GM04504 (cell line): ENCODE results near the gene ZNF525.
A peak's percentile ranks its signal among the peaks of the same experiment; 100 is the strongest.
"Not testable (repeated sequence)": the region's sequence is repeated elsewhere in the genome, so short reads cannot be mapped to it uniquely, and the experiment has no call there.

Experiments
- DNase-seq: peaks from one replicate; pipeline ENCODE4 v3.0.0-alpha.2; 2012; ENCODE audit warnings: low read depth

The ZNF525 gene

DNA sequence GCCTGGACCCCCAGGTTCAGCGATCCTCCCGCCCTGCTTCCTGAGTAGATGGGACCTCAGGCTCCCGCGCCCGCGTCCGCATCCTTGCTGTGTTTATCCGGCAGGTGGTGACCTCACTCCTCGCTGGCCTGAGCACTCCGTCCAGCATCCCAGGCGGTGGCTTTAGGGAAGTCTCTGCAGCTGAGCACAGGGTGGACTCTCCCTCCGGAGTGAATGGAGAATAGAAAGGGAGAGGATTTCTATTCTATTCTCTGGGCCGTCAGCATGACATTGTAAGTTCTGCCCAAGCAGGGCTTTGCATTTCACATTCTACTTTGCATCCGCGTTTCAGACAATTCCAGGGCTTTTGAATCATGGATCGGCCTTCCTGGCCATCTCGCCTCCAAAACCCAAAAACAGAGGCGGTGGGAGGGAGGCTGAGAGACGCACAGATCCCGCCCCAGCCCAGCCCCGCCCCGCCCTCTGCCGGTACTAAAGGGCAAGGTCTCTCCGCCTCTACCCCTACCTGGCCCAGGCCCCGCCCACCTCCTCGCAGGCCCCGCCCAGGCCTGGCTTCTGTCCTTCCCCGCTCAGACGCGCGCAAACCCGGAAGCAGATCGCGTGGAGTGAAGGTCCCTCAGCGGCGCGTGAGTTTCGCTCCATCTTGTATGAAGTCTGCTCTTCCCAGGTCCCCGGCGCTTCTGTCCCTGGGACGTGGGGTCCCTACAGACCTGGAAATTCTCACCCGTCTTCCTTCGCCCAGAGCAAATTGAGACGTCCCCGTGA, at the start of gene ZNF525:
Gene ZNF525 (plus strand): TSS at position 572 of the 765 bp plus-strand sequence. CDS start 6,577 bp downstream, outside the sequence.
- peak; percentile 36 for DNase-seq

DNA sequence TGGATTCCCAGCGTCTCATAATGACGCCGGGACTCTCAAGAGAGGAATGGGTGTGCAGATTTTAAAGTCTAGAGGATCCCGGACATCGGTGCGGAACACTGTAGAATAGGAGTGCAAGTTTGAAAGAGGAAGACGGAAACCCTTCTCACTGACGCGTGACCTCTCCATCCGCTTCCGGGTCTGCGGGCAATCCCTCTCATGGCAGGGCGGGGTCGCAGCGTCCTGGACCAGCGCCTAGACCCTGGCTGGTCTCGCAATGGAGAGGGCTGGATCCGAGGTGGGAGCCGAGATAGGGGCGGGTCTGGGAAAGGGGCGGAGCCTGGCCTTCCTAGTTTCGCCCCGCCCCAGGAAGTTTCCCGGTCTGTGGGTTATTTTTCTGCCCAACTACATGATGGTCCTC, 36.5 kb upstream of the ZNF525 start:
- no peak for DNase-seq

DNA sequence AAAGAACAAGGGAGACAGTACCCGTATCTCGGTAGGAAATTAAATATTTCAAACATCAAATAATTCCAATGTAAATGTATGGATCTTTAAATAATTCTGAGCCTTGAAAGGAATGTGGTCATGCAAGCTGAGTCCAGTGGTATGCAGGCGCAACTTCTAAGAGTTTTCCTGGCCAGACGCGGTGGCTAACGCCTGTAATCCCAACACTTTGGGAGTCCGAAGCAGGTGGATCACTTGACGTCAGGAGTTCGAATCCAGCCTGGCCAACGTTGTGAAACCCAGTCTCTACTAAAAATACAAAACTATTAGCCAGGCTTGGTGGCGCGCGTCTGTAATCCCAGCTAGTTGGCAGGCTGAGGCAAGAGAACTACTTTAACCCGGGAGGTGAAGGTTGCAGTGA, 33.0 kb upstream of the ZNF525 start:
- no peak for DNase-seq

DNA sequence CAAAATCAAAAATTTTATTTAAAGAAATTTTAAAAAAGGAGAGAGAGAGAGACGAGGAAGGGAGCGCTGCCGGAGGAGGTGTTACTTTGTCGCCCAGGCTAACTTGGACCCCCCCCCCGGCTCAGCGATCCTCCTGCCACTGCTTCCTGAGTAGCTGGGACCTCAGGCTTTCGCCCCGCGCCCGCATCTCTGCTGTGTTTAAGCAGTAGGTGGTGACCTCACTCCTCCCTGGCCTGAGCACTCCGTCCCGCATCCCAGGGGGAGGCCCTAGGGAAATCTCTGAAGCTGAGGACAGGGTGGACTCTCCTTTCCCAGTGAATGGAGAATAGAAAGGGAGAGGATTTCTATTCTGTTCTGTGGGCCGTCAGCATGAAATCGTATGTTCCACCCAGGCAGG, 32.4 kb upstream of the ZNF525 start:
- no peak for DNase-seq

DNA sequence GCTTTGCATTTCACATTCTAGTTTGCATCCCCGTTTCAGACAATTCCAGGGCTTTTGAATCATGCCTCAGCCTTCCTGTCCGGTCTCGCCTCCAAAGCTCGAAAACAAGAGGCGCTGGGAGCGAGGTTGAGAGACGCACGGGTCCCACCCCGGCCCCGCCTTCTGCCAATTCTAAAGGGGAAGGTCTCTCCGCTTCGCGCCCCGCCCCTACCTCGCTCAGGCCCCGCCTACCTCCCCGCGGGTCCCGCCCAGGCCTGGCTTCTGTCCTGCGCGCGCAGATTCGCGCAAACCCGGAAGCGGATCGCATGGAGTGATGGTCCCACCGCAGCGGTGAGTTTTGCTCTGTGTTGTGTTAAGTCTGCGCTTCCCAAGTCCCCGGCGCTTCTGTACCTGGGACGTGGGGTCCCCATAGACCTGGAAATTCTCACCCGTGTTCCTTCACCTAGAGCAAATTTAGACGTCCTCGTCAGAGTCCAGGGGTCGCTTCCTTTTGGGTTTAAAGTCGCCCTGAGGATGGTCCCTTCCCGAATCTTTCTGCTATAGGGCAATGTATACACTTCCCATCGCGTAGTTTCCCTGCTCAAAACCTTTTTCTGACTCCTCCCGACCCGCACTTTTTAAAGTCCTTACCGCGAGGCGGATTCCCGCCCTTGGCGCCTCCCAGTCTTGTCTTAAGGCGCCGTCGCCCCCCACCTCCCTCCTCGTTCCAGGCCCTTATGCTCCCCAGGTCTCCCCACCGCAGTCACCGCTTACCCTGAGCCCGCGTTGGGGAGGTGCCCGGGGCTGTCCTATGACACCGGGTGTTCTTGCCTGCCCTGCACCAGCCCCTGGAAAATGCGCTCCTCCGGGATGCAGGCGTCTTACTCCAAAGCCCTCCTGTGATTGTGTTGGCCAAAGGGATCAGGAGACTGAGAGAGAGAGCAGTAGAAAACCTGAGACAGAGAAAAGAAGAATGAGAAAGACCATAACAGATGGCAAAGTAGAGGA, 31.7 kb upstream of the ZNF525 start, which contains the start of gene ZNF845:
Gene ZNF845 (plus strand): TSS at position 287 of the 987 bp plus-strand sequence. CDS start 7,559 bp downstream, outside the sequence.
- DNase-seq, result peak; percentile 82

DNA sequence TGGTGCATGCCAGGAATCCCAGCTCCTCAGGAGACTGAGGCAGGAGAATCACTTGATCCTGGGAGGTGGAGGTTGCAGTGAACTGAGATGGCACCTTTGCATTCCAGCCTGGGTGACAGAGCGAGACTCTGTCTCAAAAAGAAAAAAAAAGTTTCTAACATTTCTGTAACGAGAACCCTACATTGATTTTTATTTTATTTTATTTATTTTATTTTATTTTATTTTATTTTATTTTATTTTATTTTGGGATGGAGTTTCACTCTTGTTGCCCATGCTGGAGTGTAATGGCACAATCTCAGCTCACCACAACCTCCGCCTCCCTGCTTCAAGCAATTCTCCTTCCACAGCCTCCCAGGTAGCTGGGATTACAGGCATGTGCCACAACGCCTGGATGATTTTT, 21.1 kb upstream of the ZNF525 start:
- not testable (repeated sequence) for DNase-seq

DNA sequence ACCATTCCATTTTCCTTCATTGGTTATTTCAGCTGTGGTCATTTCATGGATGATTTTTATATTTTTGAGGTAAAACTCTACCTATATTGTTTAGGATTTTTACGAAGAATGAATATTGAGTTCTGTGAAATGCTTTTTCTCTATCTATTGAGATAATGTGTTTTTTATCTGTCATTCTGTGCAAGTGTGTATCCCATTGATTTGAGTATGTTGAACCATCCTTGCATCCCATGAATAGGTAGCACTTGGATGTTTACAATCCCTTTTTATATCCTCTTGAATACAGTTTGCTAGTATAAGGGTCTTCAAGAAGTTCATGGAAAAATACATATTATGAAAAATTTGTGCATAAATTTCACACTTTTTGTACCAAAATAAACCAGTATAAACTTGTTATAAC, 9.8 kb upstream of the ZNF525 start:
- DNase-seq, result no peak

DNA sequence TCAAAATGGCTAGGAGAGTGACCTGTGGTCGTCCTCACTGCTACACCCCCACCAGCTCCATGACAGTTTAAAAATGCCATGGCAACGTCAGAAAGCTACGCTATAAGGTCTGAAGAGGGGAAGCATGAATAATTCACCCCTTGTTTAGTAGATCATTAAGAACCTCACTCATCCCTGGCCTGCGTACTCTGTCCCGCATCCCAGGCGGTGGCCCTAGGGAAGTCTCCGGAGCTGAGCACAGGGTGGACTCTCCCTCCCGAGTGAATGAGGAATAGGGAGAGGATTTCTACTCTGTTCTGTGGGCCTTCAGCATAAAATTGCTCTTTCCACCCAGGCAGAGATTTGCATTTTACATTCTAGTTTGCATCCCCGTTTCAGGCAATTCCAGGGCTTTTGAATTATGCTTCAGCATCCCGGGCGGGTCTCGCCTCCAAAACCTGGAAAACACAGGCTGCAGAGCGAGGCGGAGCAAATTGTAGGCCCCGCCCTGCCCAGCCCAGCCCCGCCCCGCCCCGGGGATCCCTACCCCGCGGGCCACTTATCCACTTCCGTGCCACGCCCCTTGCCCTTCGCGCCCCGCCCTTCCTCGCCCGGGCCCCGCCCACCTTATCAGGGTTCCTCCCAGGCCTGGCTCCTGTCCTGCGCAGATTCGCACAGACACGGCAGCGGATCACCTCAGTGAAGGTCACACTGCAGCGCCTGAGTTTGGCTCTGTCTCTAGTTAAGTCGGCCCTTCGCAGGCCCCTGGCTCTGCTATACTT, 7.5 kb upstream of the ZNF525 start:
- DNase-seq, result no peak

DNA sequence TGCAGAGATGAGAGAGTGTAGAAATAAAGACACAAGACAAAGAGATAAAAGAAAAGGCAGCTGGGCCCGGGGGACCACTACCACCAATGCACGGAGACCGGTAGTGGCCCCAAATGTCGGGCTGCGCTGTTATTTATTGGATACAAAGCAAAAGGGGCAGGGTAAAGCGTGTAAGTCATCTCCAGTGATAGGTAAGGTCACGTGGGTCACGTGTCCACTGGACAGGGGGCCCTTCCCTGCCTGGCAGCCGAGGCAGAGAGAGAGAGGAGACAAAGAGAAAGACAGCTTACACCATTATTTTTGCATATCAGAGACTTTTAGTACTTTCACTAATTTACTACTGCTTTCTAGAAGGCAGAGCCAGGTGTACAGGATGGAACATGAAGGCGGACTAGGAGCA, 5.4 kb upstream of the ZNF525 start:
- not testable (repeated sequence) for DNase-seq

DNA sequence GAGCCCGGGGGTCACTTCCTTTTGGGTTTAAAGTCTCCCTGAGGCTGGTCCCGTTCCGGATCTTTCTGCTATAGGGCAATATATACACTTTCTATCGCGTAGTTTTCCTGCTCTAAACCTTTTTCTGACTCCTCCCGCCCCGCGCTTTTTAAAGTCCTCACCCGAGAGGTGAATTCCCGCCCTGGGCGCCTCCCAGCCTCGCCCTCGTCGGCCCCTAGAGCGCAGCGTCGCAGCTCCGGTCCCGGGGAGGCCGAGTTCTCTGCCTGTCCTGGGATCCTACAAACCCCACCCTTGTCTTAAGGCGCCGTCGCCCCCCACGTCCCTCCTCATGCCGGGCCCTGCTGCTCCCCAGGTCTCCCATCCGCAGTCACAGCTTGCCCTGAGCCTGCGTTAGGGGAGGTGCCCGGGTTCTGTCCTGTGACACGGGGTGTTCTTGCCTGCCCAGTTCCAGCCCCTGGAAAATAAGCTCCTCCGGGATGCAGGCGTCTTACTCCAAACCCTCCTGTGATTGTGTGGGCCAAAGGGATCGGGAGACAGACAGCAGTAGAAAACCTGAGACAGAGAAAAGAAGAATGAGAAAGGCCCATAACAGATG, 491 bp downstream of the ZNF525 start:
- DNase-seq, result peak; percentile 8

DNA sequence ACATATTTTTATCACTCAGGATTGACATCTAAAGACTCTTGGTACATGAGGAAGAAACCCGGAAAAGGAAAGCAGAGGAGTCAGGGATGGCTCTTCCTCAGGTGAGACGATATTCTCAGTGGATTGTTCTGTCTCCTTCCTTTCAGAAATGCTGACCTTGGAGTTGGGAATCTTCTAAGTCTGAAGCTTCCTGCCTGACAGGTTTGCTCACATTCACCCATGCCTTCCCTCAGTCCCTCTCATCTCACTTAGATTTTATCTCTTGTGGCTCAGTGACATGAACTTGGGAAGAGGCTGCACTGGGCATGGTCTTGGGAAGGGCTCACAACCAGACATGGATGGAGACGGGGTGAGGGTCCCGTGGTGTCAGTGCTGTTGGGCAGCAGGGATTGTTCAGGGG, 6.7 kb downstream of the ZNF525 start:
- DNase-seq, result no peak

DNA sequence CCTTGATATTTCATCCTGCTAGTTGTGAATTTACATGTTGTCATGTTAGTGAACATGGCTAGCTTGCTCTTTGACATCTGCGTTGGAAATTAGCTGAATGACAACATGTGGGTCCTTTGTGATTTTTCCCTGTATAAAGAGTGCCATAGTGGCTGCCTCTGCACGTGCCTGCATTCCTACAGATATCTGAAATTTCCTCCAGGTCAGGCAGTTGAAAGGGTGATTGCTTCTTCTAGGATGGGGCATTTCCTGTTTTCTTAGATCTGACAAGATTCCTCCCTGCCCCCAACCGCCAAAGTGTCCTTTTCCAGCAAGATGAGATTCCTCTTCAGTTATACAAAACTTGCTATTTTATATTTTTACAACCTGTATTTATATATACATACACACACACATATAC, 8.8 kb downstream of the ZNF525 start:
- no peak for DNase-seq

DNA sequence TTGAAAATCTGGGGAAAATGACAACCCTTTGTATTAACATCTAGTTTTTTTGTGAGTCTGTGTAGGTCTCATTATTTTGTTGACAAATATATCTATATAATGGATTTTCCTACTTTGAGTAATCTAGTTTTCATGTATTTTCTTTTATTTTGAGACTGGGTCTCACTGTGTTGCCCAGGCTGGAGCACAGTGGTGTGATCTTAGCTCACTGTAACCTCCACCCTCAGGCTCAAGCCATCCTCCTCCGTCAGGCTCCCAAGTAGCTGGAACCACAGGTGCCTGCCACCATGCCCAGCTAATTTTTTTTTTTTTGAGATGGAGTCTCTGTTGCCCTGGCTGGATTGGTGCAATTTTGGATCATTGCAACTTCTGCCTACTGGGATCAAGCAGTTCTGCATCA, 9.2 kb downstream of the ZNF525 start:
- no peak for DNase-seq

DNA sequence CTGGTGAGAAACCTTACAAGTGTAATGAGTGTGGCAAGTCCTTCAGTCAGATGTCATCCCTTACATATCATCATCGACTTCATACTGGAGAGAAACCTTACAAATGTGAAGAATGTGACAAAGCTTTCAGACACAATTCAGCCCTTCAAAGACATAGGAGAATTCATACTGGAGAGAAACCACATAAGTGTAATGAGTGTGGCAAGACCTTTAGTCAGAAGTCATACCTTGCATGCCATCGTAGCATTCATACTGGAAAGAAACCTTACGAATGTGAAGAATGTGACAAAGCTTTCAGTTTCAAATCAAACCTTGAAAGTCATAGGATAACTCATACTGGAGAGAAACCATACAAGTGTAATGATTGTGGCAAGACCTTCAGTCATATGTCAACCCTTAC, 15.9 kb downstream of the ZNF525 start:
- no peak for DNase-seq

DNA sequence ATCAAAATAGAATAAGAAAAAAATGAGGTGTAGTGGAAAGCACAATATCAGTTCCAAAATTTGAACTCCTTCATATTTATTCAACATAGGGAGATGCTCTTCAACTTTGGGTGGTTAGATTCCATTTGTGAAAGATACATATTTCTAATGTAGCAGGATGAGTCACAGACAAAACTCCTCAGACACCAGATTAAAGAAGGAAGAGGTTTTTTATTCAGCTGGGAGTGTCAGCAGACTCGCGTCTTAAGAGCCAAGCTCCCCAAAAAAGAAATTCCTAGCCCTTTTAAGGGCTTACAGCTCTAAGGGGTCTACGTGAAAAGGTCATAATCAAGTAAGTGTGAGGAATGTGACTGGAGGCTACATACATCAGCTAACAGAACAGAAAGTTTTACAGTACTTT, 22.7 kb downstream of the ZNF525 start:
- DNase-seq, result no peak

DNA sequence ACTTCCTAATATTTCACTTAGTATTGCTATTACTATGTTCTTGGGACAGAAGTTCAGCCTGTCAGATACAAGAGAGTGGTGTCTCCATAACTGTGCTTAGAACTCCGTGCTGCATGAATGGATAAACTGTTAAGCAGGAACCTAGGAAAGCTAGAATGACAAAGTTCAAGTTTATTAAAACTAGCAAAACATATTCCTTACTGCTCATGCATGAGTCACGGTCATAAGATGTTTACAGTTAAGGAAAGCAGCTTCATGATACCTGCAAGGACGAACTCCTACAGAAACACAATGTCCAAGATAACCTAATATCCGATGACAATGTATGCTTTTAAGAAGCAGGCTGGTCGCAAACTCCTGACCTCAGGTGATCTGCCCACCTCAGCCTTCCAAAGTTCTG, 23.4 kb downstream of the ZNF525 start:
- no peak for DNase-seq

DNA sequence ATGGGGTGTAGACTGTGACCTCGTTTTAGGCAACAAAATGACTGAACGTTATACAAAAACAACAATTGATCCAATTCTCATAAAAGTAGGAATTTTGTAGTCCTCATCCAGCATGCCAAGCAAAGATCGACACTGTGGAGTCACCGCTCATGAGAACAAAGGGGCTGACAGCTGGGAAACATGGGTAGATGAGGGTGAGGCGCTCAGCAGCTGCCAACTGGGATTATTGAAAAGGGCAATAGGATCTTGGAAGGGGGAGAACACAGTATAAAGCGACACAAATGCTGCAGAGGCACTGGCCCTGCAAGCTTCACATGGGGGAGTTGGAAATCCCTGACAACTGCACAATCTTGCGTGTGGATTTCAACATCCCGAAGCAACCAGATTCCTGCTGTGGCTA, 24.1 kb downstream of the ZNF525 start:
- DNase-seq, result no peak

DNA sequence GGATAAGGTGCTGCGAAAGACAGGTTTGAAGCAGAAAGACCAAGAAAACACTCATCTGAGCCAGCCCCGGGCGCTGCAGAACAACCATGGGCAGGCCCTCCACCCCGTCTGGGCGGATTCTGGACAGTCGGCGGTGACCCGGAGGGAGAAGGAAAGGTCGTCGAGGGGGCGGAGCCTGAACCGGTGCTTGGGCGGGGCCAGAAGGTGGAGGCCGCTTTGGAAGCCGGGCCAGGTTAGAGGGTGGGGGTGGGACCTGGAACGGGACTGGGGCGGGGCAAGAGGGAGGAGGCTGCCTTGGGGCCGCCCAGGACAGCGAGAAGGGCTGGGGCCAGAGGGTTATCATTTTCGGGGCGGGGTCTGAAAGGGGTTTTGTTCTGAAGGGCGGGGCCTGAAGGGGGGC, 24.5 kb downstream of the ZNF525 start:
- DNase-seq, result no peak

DNA sequence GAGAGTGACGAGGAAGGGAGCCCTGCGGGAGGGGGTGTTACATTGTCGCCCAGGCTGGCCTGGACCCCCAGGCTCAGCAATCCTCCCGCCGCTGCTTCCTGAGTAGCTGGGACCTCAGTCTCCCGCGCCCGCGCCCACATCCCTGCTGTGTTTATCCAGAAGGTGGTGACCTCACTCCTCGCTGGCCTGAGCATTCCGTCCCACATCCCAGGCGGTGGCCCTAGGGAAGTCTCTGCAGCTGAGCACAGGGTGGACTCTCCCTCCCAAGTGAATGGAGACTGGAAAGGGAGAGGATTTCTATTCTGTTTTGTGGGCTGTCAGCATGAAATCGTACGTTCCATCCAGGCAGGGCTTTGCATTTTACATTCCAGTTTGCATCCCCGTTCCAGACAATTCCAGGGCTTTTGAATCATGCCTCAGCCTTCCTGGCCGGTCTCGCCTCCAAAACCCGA, 29.0 kb downstream of the ZNF525 start:
- peak; percentile 33 for DNase-seq

DNA sequence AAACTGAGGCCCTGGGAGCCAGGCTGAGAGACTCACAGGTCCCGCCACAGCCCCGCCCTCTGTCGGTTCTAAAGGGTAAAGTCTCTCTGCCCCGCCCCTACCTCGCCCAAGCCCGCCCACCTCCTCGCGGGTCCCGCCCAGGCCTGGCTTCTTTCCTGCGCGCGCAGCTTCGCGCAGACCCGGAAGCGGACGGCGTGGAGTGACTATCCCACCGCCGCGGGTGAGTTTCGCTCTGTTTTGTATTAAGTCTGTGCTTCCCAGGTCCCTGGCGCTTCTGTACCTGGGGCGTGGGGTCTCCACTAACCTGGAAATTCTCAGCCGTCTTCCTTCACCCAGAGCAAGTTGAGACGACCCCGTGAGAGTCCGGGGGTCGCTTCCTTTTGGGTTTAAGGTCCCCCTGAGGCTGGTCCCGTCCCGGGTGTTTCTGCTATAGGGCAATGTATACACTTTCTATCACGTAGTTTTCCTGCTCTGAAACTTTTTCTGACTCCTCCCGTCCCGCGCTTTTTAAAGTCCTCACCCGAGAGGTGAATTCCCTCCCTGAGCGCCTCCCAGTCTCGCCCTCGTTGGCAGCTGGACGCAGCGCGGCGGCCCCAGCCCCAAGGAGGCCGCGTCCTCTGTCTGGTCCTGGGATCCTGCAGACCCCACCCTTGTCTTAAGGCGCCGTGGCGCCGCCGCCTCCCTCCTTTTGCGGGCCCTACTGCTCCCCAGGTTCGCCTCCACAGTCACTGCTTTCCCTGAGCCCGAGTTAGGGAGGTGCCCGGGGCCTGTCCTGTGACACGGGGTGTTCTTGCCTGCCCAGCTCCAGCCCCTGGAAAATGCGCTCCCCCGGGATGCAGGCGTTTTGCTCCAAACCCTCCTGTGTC, 29.7 kb downstream of the ZNF525 start, which contains the start of gene ZNF765:
Gene ZNF765 (plus strand): TSS at position 176 of the 866 bp plus-strand sequence. CDS start 2,867 bp downstream, outside the sequence.
- peak; percentile 79 for DNase-seq
